WERI-Rb-1 (cell line): ENCODE measurements around the gene CCND1.
"Not testable (repeated sequence)": the region's sequence is repeated elsewhere in the genome, so short reads cannot be mapped to it uniquely, and the experiment has no call there.

ENCODE experiments used
- DNase-seq: peaks from one replicate; pipeline ENCODE4 v3.0.0-alpha.2; 2020
- H3K27ac ChIP-seq: fragments of 250-450 bp; sonication (Bioruptor Pico); 2 replicates; pipeline ENCODE4 v1.5.1; 2020; ENCODE audit warnings: mild to moderate bottlenecking, moderate library complexity
- H3K27me3 ChIP-seq: fragments of 250-450 bp; sonication (Bioruptor Pico); 2 replicates; pipeline ENCODE4 v1.5.1; 2021; ENCODE audit warnings: mild to moderate bottlenecking, low read depth, moderate library complexity; ENCODE audit not compliant: insufficient read depth, severe bottlenecking
- H3K36me3 ChIP-seq: fragments of 250-450 bp; sonication (Bioruptor Pico); 2 replicates; pipeline ENCODE4 v1.5.1; 2020; ENCODE audit warnings: mild to moderate bottlenecking, moderate library complexity
- H3K4me3 ChIP-seq: 2 replicates; pipeline ENCODE4 v1.5.1; 2011; ENCODE audit warnings: low read depth, mild to moderate bottlenecking, control low read depth, low read length
- H3K9me3 ChIP-seq: fragments of 250-450 bp; sonication (Bioruptor Pico); 2 replicates; pipeline ENCODE4 v1.5.1; 2021; ENCODE audit warnings: mild to moderate bottlenecking, moderate library complexity; ENCODE audit not compliant: severe bottlenecking
- TF ChIP-seq, protein P1 (sequence below): IDR thresholded peaks from 2 replicates; pipeline ENCODE4 v1.5.1; 2011; ENCODE audit warnings: low read depth, mild to moderate bottlenecking, control low read depth, inconsistent platforms, low read length

The CCND1 gene

DNA sequence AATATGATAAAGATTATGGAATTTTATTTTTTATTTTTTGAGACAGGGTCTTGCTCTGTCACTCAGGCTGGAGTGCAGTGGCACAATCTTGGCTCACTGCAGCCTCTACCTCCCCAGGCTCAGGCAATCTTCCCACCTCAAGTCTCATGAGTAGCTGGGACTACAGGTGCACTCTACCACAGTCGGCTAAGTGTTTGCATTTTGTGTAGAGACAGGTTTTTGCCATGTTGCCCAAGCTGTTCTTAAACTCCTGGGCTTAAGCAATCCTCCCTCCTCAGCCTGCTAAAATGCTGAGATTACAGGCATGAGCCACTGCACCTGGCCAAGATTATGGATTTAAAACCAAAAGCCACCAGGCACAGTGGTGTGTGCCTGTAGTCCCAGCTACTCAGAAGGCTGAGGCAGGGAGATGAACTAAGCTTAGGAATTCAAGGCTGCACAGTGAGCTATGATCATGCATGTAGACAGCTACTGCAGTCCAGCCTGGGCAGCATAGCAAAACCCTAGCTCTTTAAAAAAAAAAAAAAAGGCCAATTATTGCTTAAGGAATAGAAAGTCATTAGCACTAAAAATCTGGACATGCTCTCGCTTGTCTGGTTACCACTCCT is 20.2 kb upstream of the CCND1 start:
- DNase-seq: no peak
- Histone ChIP-seq H3K27me3 (peaks cover 46% of the 10 kb centered on the region), H3K9me3 (peaks cover 3% of the 10 kb centered on the region), H3K36me3 (no peaks in the 10 kb centered on the region), H3K27ac (no peak overlapping the region), H3K4me3 (no peak overlapping the region)
- TF ChIP-seq, protein P1, sequence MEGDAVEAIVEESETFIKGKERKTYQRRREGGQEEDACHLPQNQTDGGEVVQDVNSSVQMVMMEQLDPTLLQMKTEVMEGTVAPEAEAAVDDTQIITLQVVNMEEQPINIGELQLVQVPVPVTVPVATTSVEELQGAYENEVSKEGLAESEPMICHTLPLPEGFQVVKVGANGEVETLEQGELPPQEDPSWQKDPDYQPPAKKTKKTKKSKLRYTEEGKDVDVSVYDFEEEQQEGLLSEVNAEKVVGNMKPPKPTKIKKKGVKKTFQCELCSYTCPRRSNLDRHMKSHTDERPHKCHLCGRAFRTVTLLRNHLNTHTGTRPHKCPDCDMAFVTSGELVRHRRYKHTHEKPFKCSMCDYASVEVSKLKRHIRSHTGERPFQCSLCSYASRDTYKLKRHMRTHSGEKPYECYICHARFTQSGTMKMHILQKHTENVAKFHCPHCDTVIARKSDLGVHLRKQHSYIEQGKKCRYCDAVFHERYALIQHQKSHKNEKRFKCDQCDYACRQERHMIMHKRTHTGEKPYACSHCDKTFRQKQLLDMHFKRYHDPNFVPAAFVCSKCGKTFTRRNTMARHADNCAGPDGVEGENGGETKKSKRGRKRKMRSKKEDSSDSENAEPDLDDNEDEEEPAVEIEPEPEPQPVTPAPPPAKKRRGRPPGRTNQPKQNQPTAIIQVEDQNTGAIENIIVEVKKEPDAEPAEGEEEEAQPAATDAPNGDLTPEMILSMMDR: no peak

DNA sequence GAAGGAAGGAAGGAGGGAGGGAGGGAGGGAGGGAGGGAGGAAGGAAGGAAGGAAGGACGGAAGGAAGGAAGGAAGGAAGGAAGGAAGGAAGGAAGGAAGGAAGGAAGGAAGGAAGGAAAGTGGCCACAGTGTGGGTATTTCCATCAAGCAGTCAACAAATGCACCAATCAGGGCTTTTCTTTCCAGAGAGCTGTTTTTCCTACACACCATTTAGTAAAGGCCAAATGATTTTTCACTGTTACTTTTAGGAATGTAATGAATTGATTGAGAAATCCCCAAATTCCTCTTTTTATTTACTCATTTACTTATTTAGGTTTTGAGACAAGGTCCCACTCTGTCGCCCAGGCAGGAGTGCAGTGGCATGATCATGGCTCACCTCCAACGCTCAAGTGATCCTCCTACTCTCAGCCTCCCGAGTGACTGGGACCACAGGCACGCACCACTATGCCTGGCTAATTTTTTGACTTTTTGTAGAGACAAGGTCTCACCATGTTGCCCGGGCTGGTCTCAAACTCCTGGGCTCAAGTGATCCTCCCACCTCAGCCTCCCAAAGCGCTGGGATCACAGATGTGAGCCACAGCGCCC is 18.8 kb upstream of the CCND1 start:
- H3K27ac ChIP-seq: not testable (repeated sequence)

DNA sequence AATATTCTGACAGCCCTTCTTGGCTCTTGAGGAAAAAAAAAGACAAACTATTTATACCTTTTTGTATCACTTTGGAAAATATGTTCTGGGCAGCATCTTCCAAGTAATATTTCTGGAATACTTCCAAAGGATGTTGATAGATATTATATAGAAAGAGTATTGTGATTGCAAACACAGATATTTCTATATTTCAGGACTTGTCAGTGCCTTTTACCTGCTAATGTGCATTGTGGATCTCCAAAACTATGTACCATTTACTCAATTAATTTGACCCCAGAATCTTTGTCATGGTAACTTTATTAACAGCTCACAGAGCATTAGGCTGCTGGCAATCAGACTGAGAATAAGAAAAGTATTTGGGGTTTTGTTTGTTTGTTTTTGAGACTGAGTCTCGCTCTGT is 16.7 kb upstream of the CCND1 start:
- TF ChIP-seq, protein P1: no peak
- no peak for DNase-seq
- no peak overlapping the region for H3K4me3 ChIP-seq
- H3K27me3 ChIP-seq: peaks cover 54% of the 10 kb centered on the region
- no peaks in the 10 kb centered on the region for H3K36me3 ChIP-seq
- peaks cover 4% of the 10 kb centered on the region for H3K9me3 ChIP-seq
- no peak overlapping the region for H3K27ac ChIP-seq

More for the DNA sequence above, 18.8 kb upstream of the CCND1 start:
- not testable (repeated sequence) for H3K36me3 ChIP-seq, DNase-seq, H3K9me3 ChIP-seq, H3K4me3 ChIP-seq
- H3K27me3 ChIP-seq: peaks cover 45% of the 10 kb centered on the region

DNA sequence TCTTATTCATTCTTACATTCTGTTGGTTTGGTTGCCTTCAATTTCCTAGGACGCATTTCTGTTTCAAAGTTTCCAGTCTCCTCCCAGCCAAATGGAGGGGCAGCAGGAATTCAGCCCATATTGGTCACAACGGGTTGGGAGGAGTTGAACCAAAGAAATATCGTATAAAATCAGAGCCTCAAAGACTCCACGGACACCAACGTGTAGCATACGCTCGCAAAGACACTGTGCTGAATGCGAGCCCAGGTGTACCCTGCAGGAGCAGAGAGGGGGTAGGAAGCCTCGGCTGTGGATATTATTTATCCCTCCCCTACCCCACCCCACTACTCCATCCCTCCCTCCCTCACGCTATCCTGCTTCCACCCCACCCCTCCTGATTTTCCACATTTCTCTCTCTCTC is 15.5 kb upstream of the CCND1 start:
- no peak overlapping the region for H3K27ac ChIP-seq

DNA sequence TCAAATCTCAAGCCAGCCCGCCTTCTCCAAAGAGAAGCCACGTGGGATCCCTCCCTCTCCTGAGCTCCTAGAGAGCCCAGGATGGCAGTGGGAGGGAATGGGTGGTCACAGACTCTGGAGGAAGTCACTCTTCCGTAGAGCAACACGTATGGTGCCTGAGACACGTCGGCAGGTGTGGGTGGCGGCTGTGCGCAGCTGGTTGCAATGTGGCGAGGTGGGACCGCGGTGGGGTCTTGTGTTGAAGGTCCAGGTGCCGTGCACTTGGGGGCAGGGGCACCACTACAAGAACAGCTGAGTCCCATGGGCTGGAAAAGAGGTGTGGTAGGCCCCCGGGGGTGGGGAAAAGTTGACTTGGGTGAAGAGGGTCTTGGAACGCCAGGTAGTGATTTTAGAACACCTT is 13.4 kb upstream of the CCND1 start:
- Histone ChIP-seq H3K4me3 (no peak overlapping the region), H3K36me3 (no peaks in the 10 kb centered on the region), H3K27me3 (peaks cover 72% of the 10 kb centered on the region), H3K9me3 (peaks cover 12% of the 10 kb centered on the region), H3K27ac (no peak overlapping the region)
- DNase-seq: no peak
- TF ChIP-seq, protein P1: no peak

More for the DNA sequence above, 15.5 kb upstream of the CCND1 start:
- peaks cover 60% of the 10 kb centered on the region for H3K27me3 ChIP-seq
- DNase-seq: no peak
- TF ChIP-seq, protein P1: no peak
- H3K36me3 ChIP-seq: no peaks in the 10 kb centered on the region
- H3K4me3 ChIP-seq: no peak overlapping the region
- peaks cover 12% of the 10 kb centered on the region for H3K9me3 ChIP-seq

DNA sequence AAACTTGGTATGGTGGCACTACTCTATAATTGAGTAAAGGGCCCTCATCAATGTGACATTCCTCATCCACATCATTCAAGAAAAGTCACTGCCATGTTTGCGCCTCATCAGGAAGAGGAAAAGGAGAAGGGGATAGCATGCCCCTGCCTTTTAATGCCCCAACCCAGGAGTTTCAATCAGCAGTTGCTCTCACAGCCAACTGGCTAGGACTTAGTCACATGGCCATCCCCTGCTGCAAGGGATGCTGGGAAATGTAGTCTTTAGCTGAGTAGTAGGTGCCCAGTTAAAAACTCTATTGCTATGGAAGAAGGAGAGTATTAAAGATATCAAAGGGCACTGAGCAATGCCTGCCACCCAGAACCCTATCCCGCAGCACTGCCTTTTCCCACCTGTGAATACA is 10.9 kb upstream of the CCND1 start:
- Histone ChIP-seq H3K36me3 (no peaks in the 10 kb centered on the region), H3K9me3 (peaks cover 12% of the 10 kb centered on the region), H3K27me3 (peaks cover 79% of the 10 kb centered on the region), H3K4me3 (no peak overlapping the region), H3K27ac (no peak overlapping the region)
- TF ChIP-seq, protein P1: no peak
- no peak for DNase-seq
